GM13976 (cell line): ENCODE measurements around the gene CCDC180.

Experiments
- DNase-seq: peaks from one replicate; pipeline ENCODE4 v3.0.0; 2012; ENCODE audit warnings: low spot score
- in situ Hi-C: fragments of 300-500 bp; cut with MboI; formaldehyde crosslinking; loops from one replicate; pipeline ENCODE4 v1.12.0; 2022; ENCODE audit warnings: low sequenced_read_pairs, mixed read lengths, inconsistent platforms; ENCODE audit not compliant: unreplicated experiment
- TF ChIP-seq, protein P1 (sequence below): IDR thresholded peaks from 2 replicates; pipeline ENCODE4 v1.5.1; 2012; ENCODE audit warnings: borderline replicate concordance, mild to moderate bottlenecking; ENCODE audit not compliant: insufficient read depth; ENCODE audit errors: extremely low read depth, missing control alignments, control extremely low read depth

The CCDC180 gene

DNA sequence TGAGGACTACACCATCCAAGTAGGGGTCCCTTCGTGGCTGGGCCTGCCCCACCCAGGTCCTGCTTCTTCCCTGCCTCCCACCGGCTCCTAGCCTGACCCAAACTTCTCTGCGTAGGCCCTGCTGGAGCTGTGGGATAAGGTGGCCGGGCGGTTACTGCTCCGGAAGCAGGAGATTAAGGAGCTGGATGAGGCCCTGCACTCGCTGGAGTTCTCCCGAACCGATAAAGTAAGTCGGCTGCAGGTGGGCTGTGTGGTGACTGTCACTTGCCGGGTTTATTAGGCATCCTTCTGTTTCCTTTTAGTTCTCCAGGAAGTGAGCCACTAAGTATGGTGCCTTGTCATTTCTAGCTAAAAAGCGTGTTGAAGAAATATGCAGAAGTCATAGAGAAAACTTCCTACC, 7.0 kb downstream of the CCDC180 start:
- no peak for DNase-seq
- TF ChIP-seq, protein P1, sequence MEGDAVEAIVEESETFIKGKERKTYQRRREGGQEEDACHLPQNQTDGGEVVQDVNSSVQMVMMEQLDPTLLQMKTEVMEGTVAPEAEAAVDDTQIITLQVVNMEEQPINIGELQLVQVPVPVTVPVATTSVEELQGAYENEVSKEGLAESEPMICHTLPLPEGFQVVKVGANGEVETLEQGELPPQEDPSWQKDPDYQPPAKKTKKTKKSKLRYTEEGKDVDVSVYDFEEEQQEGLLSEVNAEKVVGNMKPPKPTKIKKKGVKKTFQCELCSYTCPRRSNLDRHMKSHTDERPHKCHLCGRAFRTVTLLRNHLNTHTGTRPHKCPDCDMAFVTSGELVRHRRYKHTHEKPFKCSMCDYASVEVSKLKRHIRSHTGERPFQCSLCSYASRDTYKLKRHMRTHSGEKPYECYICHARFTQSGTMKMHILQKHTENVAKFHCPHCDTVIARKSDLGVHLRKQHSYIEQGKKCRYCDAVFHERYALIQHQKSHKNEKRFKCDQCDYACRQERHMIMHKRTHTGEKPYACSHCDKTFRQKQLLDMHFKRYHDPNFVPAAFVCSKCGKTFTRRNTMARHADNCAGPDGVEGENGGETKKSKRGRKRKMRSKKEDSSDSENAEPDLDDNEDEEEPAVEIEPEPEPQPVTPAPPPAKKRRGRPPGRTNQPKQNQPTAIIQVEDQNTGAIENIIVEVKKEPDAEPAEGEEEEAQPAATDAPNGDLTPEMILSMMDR = no peak
- in situ Hi-C loops = no loop called here

DNA sequence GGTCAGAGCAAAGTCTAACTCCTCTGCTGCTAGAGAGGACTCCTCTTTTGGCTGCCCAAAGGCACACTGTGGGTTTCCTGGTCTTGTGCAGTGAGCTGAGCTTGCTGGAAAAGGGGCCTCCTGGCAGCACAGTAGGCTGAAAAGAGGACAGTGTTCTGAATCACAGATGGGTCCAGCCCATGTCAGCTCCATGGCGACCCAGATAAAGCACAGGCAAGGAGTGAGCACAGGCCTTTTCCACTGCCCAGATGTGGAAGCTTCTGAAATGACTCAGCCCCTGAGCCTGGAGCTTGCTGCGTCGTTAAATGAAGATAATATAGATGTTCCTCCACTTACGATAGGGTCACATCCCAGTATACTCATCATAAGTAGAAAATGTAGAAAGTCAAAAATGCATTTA, 8.1 kb downstream of the CCDC180 start:
- in situ Hi-C loops = no loop called here
- DNase-seq = no peak
- TF ChIP-seq, protein P1 = no peak

DNA sequence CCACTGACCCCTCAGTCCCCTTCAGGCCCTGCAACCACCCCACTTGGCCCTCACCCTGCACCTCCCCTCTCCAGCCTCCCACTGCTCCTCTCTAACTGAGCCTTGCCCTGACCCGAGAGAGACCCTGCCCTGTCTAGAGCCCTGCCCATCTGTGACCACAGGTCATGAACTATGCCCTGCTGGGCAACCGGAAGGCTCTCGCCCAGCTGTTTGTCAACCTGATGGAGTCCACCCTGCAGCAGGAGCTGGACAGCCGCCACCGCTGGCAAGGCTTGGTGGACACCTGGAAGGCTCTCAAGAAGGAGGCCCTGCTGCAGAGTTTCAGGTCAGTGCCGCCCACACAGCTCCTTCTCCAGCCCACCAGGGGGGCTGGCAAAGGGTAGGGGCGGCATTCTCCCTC, 9.4 kb downstream of the CCDC180 start:
- in situ Hi-C loops = no loop called here
- TF ChIP-seq, protein P1 = no peak
- DNase-seq = peak; percentile 8

DNA sequence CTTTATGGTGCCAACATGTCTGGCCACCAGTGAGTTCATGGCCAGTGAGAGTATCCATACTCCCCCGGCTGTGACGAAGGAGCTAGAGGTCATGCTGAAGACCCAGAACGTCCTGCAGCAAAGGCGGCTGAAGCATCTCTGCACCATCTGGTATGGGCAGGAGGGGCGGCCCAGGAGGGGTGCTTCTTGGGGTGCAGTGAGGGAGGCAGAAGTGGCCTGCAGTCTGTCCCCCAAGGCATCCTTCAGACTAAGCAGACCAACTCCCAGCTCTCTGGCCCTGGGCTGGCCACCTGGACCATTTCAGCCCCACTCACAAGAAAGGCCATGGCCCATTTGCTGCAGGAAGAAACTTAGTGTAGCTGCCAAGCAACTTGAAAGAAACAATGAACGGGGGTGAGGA, 11.0 kb downstream of the CCDC180 start:
- TF ChIP-seq, protein P1 = no peak
- in situ Hi-C loops = no loop called here
- DNase-seq = no peak

DNA sequence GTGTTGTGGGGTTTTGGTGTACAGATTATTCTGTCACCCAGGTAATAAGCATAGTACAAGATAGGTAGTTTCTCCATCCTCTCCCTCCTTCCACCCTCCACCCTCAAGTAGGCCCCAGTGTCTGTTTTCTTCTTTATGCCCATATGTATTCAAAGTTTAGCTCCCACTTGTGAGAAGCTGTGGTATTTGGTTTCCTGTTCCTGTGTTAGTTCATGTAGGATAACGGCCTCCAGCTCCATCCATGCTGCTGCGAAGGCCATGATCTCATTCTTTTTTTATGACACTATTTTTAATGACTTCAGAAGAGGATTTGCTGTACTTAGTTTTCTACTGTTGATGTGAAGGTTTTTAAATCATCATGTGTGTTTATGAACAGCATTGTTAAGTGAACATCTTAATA, 11.9 kb downstream of the CCDC180 start:
- DNase-seq = no peak
- in situ Hi-C loops = no loop called here
- TF ChIP-seq, protein P1 = no peak

DNA sequence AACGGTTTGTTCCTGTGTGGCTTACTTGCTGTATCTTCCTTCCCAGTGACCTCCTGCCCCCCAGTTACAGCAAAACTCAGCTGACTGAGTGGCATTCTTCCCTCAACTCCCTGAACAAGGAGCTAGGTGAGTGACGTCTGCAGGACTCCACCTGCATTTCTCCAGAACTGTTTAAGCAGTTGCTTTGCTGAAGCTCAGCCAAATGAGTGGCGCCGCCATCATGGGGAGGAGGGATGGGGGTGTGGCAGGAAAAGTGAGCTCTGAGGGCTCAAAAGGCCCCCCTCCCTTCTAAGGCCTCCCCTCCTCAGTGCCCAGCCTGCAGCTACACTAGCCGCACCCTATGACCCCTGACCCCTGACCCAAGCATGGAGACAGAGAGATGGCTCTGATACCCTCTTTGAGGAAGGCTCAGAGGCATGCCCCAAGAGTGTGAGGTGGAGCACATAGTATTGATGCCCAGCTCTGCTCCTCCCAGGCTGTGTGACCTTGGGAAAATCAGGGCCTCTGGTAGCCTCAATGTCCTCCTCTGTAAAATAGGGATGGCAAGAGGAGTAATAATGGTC, 12.7 kb downstream of the CCDC180 start:
- TF ChIP-seq, protein P1 = no peak
- in situ Hi-C loops = no loop called here
- DNase-seq = no peak
